ENCODE results near the gene GJC2. TPM values are rescaled to one million over a fixed set of nuclear protein-coding genes. Genes with fewer than 3 reads are reported as not detected.
A peak's percentile ranks its signal among the peaks of the same experiment; 100 is the strongest.

The GJC2 gene
- total RNA-seq, 1 donor from 2014 or later = 1.1 TPM

DNA sequence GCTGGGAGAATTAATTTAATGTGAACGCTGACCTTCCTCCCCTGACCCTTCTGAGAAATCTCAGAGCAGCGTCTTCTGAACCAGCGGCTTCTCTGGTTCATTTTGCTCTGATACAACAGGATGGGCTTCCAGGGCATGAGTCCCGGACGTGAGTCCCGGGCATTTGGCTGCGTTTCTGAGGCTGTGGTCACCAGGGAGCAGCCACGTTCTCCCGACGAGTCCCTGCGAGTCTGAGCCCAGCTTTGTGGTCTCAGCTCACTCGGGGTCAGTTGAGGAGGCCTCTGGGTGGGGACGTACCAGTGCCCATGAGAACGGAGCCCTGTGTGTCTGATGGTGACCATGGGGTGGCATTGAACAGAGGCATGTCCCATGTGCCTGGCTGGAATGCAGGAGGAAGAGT lies 40.5 kb downstream of the GJC2 start:
- DNase-seq (ENCODE audit: low read depth) = no peak

DNA sequence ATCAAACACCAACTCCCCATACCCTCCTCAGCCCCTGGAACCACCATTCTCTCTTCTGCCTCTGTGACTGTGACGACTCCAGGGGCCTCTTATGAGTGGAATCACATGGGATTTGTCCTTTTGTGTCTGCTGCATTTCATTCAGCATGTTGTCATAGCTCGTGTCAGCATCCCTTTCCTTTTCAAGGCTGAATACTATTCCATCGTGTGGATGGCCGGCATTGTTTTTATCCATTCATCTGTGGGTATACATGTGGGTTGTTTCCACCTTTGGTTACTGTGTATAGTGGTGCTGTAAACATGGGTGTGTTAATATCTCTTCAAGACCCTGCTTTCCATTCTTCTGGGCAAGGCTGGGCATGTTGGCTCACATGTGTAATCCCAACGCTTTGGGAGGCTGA lies 41.0 kb downstream of the GJC2 start:
- no peaks in the 10 kb centered on the region for H3K79me2 ChIP-seq (ENCODE audit: insufficient read depth, low read length)
- H3K27ac Mint-ChIP-seq (ENCODE audit: unreplicated experiment) = no peak overlapping the region
- no peak overlapping the region for H3K27ac ChIP-seq (ENCODE audit: low read depth, low read length)
- peaks cover 6% of the 10 kb centered on the region for H3K9me3 Mint-ChIP-seq (ENCODE audit: unreplicated experiment)
- H3K4me3 Mint-ChIP-seq (ENCODE audit: unreplicated experiment) = peak overlapping the region; percentile 57
- H4K20me1 ChIP-seq (ENCODE audit: insufficient read depth, low read length) = no peaks in the 10 kb centered on the region
- no peak for DNase-seq (ENCODE audit: low read depth)
- no peaks in the 10 kb centered on the region for H3K27me3 ChIP-seq (ENCODE audit: insufficient read depth, low read length)
- H3K27me3 Mint-ChIP-seq (ENCODE audit: low read depth, unreplicated experiment) = peaks cover 7% of the 10 kb centered on the region
- H3K36me3 ChIP-seq (ENCODE audit: insufficient read depth, low read length) = no peaks in the 10 kb centered on the region
- TF ChIP-seq EZH2 (IDR thresholded peaks at IDR 0.05; ENCODE audit: insufficient read depth, low read length) = no peak
- TF ChIP-seq, protein P1, sequence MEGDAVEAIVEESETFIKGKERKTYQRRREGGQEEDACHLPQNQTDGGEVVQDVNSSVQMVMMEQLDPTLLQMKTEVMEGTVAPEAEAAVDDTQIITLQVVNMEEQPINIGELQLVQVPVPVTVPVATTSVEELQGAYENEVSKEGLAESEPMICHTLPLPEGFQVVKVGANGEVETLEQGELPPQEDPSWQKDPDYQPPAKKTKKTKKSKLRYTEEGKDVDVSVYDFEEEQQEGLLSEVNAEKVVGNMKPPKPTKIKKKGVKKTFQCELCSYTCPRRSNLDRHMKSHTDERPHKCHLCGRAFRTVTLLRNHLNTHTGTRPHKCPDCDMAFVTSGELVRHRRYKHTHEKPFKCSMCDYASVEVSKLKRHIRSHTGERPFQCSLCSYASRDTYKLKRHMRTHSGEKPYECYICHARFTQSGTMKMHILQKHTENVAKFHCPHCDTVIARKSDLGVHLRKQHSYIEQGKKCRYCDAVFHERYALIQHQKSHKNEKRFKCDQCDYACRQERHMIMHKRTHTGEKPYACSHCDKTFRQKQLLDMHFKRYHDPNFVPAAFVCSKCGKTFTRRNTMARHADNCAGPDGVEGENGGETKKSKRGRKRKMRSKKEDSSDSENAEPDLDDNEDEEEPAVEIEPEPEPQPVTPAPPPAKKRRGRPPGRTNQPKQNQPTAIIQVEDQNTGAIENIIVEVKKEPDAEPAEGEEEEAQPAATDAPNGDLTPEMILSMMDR (IDR thresholded peaks at IDR 0.05; ENCODE audit: insufficient read depth, low read depth, low read length) = no peak
- no peak overlapping the region for H2AFZ ChIP-seq (ENCODE audit: low read depth, low read length)
- no peak for FAIRE-seq
- no peak overlapping the region for H3K4me3 ChIP-seq (ENCODE audit: insufficient read depth, low read depth, low read length)
- no peaks in the 10 kb centered on the region for H3K4me1 Mint-ChIP-seq (ENCODE audit: low read depth, unreplicated experiment)
- H3K4me1 ChIP-seq (ENCODE audit: insufficient read depth, low read length) = no peaks in the 10 kb centered on the region
- H3K4me2 ChIP-seq (ENCODE audit: low read length) = no peak overlapping the region
- peaks cover 4% of the 10 kb centered on the region for H3K36me3 Mint-ChIP-seq (ENCODE audit: low read depth, unreplicated experiment)
- H3K9me3 ChIP-seq (ENCODE audit: insufficient read depth, low read depth, low read length) = no peaks in the 10 kb centered on the region
- no peak overlapping the region for H3K9ac ChIP-seq (ENCODE audit: low read length)

More for the DNA sequence above, 40.5 kb downstream of the GJC2 start:
- H3K4me2 ChIP-seq (ENCODE audit: low read length) = no peak overlapping the region
- TF ChIP-seq, protein P1 (IDR thresholded peaks at IDR 0.05; ENCODE audit: insufficient read depth, low read depth, low read length) = no peak
- no peak for TF ChIP-seq EZH2 (IDR thresholded peaks at IDR 0.05; ENCODE audit: insufficient read depth, low read length)
- peaks cover 5% of the 10 kb centered on the region for H3K27me3 Mint-ChIP-seq (ENCODE audit: low read depth, unreplicated experiment)
- no peak overlapping the region for H3K4me3 ChIP-seq (ENCODE audit: insufficient read depth, low read depth, low read length)
- no peaks in the 10 kb centered on the region for H3K27me3 ChIP-seq (ENCODE audit: insufficient read depth, low read length)
- no peak overlapping the region for H3K27ac ChIP-seq (ENCODE audit: low read depth, low read length)
- no peaks in the 10 kb centered on the region for H3K36me3 ChIP-seq (ENCODE audit: insufficient read depth, low read length)
- H3K9me3 Mint-ChIP-seq (ENCODE audit: unreplicated experiment) = peaks cover 6% of the 10 kb centered on the region
- H3K79me2 ChIP-seq (ENCODE audit: insufficient read depth, low read length) = no peaks in the 10 kb centered on the region
- no peaks in the 10 kb centered on the region for H3K4me1 Mint-ChIP-seq (ENCODE audit: low read depth, unreplicated experiment)
- H3K27ac Mint-ChIP-seq (ENCODE audit: unreplicated experiment) = no peak overlapping the region
- no peak for FAIRE-seq
- H2AFZ ChIP-seq (ENCODE audit: low read depth, low read length) = no peak overlapping the region
- no peaks in the 10 kb centered on the region for H4K20me1 ChIP-seq (ENCODE audit: insufficient read depth, low read length)
- H3K9ac ChIP-seq (ENCODE audit: low read length) = no peak overlapping the region
- H3K4me1 ChIP-seq (ENCODE audit: insufficient read depth, low read length) = no peaks in the 10 kb centered on the region
- peaks cover 4% of the 10 kb centered on the region for H3K36me3 Mint-ChIP-seq (ENCODE audit: low read depth, unreplicated experiment)
- H3K4me3 Mint-ChIP-seq (ENCODE audit: unreplicated experiment) = no peak overlapping the region
- H3K9me3 ChIP-seq (ENCODE audit: insufficient read depth, low read depth, low read length) = no peaks in the 10 kb centered on the region

DNA sequence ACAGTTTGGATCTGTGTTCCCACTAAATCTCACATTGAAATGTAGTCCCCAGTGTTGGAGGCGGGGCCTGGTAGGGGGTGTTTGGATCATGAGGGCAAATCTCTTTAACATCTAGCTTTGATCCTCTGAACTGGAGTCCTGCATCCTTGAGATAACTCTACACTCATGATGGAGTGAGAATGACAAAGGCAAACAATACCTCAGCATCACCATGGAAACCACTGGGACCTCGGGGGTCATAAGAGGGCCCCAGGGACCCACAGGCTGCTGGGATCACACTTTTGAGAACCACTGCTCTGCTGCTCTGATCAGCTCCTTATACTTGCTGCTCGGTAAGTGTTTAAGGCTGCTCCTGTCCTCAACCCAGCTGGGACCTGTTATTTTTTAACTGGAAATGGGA lies 44.7 kb downstream of the GJC2 start:
- no peak overlapping the region for H3K4me3 Mint-ChIP-seq (ENCODE audit: unreplicated experiment)
- H3K4me1 Mint-ChIP-seq (ENCODE audit: low read depth, unreplicated experiment) = no peaks in the 10 kb centered on the region
- H3K27ac Mint-ChIP-seq (ENCODE audit: unreplicated experiment) = no peak overlapping the region
- no peak overlapping the region for H3K4me2 ChIP-seq (ENCODE audit: low read length)
- FAIRE-seq (no peak), DNase-seq (ENCODE audit: low read depth) (no peak)
- H3K9me3 Mint-ChIP-seq (ENCODE audit: unreplicated experiment) = peaks cover 16% of the 10 kb centered on the region
- no peak overlapping the region for H3K27ac ChIP-seq (ENCODE audit: low read depth, low read length)
- TF ChIP-seq, protein P1 (IDR thresholded peaks at IDR 0.05; ENCODE audit: insufficient read depth, low read depth, low read length) = no peak
- TF ChIP-seq EZH2 (IDR thresholded peaks at IDR 0.05; ENCODE audit: insufficient read depth, low read length) = no peak
- no peaks in the 10 kb centered on the region for H3K79me2 ChIP-seq (ENCODE audit: insufficient read depth, low read length)
- H3K36me3 ChIP-seq (ENCODE audit: insufficient read depth, low read length) = no peaks in the 10 kb centered on the region
- no peak overlapping the region for H2AFZ ChIP-seq (ENCODE audit: low read depth, low read length)
- H3K9me3 ChIP-seq (ENCODE audit: insufficient read depth, low read depth, low read length) = no peaks in the 10 kb centered on the region
- no peaks in the 10 kb centered on the region for H3K4me1 ChIP-seq (ENCODE audit: insufficient read depth, low read length)
- H3K9ac ChIP-seq (ENCODE audit: low read length) = no peak overlapping the region
- no peaks in the 10 kb centered on the region for H3K27me3 ChIP-seq (ENCODE audit: insufficient read depth, low read length)
- no peak overlapping the region for H3K4me3 ChIP-seq (ENCODE audit: insufficient read depth, low read depth, low read length)
- H4K20me1 ChIP-seq (ENCODE audit: insufficient read depth, low read length) = no peaks in the 10 kb centered on the region
- H3K36me3 Mint-ChIP-seq (ENCODE audit: low read depth, unreplicated experiment) = peaks cover 12% of the 10 kb centered on the region
- H3K27me3 Mint-ChIP-seq (ENCODE audit: low read depth, unreplicated experiment) = peaks cover 5% of the 10 kb centered on the region
